Nephron progenitor cell (in vitro differentiated cells): ENCODE results near the gene ARHGAP24.

Experiments
- DNase-seq: peaks from one replicate; pipeline ENCODE4 v3.0.0; 2021
- H3K27ac Mint-ChIP-seq: 2 replicates; pipeline ENCODE4 v1.8.0; 2021; ENCODE audit warnings: mild to moderate bottlenecking, moderate library complexity, mixed read lengths
- H3K27me3 Mint-ChIP-seq: 2 replicates; pipeline ENCODE4 v1.8.0; 2021; ENCODE audit warnings: mild to moderate bottlenecking, low read depth, mixed read lengths; ENCODE audit not compliant: poor library complexity
- H3K36me3 Mint-ChIP-seq: 2 replicates; pipeline ENCODE4 v1.8.0; 2021; ENCODE audit warnings: low read depth, mixed read lengths
- H3K4me1 Mint-ChIP-seq: 2 replicates; pipeline ENCODE4 v1.8.0; 2021; ENCODE audit warnings: mixed read lengths
- H3K4me3 Mint-ChIP-seq: 2 replicates; pipeline ENCODE4 v1.8.0; 2021; ENCODE audit warnings: mild to moderate bottlenecking, moderate library complexity, mixed read lengths
- H3K9me3 Mint-ChIP-seq: 2 replicates; pipeline ENCODE4 v1.8.0; 2021; ENCODE audit warnings: mild to moderate bottlenecking, moderate library complexity, mixed read lengths
- CTCF ChIP-seq: fragments of 200-600 bp; sonication (generic); IDR thresholded peaks from 2 replicates; pipeline ENCODE4 v1.5.0; 2021; ENCODE audit warnings: antibody characterized with exemption

ARHGAP24 gene

DNA sequence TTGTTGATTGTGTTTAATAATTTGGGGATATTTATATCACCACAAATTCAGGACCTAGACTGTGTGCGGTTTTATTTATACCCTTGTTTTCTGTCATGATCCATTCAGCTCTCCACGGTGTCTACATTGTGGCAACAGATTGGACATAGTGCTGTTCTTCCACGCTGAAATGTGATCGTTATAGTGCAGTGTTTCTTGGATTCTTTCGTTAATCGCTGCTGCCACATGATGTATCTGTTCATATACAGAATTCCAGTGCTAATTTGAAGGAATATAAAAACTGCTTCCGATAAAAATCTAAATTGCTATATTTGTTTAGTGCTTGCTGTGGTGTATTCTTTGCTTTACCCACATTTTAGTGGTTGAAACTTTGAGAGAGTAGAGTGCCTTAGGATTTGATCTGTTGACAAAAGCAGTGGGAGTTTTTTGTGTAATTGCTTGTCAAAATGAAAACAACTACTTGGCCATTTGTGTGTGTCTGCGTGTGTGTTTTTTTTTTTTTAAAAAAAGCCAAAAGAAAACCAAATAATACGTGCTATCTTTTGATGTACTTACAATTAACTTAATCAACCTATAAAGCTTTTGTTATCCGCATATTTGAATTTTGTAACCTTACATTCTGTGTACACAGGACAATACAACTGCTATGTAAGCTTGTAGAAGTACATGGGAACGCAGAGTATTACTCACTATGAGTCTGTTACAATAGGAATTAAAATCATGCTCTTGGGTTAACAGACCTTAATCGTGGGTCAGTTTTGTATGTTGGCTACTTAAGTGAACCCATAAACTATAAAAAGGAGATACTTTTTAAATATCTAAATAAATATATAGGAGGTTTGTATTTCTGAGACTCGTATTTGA lies 353.3 kb downstream of the ARHGAP24 start:
- no peaks in the 10 kb centered on the region for H3K9me3 Mint-ChIP-seq
- DNase-seq = no peak
- peak overlapping the region; percentile 86 for H3K4me3 Mint-ChIP-seq
- peaks cover 95% of the 10 kb centered on the region for H3K4me1 Mint-ChIP-seq
- peak overlapping the region; percentile 99 for H3K27ac Mint-ChIP-seq
- no peaks in the 10 kb centered on the region for H3K36me3 Mint-ChIP-seq
- no peak for TF ChIP-seq CTCF
- no peaks in the 10 kb centered on the region for H3K27me3 Mint-ChIP-seq

DNA sequence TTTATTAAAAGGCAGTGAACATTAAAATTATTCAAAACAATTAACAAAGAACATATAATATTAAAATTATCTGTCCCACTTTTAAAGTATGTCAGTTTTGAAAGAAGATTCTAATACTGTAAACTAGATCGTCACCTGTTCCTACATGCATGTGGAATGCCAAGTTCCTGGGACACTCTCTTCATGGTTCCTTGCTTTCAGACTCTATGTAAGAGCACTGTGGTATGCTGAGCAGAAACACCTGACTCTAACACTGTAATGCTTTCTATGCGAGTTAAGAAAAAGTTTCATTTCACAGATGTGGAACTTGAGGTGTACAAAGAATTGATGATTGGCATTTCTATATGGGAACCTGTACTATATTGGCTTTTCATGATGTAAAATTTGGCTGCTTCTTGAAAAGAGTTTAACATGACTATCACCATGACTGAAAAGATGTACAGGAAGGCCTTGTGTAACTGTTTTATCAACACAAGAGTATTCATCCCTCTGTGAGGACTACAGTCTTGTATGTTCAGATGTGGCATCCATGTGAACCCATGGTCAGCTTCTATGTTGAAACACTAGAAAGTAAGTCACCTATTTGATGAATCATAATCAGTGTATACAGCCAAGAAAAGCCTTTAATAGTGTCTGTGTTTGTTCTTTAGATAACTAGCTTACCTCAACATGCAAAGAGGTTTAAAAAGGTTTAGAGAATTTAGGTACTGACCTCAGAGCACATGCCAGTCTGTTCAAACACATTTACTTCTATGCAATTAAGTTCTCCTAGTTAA lies 354.5 kb downstream of the ARHGAP24 start:
- peak overlapping the region; percentile 85 for H3K27ac Mint-ChIP-seq
- peak overlapping the region; percentile 73 for H3K4me3 Mint-ChIP-seq
- peaks cover 95% of the 10 kb centered on the region for H3K4me1 Mint-ChIP-seq
- H3K9me3 Mint-ChIP-seq = no peaks in the 10 kb centered on the region
- TF ChIP-seq CTCF = no peak
- H3K27me3 Mint-ChIP-seq = no peaks in the 10 kb centered on the region
- DNase-seq = no peak
- H3K36me3 Mint-ChIP-seq = no peaks in the 10 kb centered on the region

- H3K27ac Mint-ChIP-seq = peak overlapping the region; percentile 98
- no peaks in the 10 kb centered on the region for H3K9me3 Mint-ChIP-seq
- H3K4me3 Mint-ChIP-seq = peak overlapping the region; percentile 56
- DNase-seq = no peak
- no peak for TF ChIP-seq CTCF
- no peaks in the 10 kb centered on the region for H3K27me3 Mint-ChIP-seq
- peaks cover 85% of the 10 kb centered on the region for H3K4me1 Mint-ChIP-seq
- no peaks in the 10 kb centered on the region for H3K36me3 Mint-ChIP-seq
These were observed 356.7 kb downstream of the ARHGAP24 start for GRCh38 chr4:85831647-85832046.

DNA sequence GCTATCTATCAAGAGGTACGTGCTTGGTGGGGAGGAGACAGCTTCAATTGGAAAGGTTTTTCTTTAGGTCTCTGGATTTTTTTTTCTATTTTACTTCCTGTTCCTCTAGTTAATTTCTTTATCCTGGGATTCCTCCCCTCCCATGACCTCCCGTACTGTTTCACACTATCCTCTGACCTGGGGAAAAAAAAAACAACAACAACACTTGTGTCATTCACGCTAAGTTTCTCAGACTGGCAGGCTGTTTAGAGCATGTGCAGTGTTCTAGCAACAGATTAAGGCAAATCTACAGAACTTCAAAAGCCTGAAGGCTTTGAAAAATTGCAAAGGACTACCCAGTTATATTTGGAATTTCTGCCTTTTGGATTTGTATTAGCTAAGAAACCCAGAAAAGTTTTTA lies 358.4 kb downstream of the ARHGAP24 start:
- Mint-ChIP-seq H3K4me3 (no peak overlapping the region), H3K27me3 (no peaks in the 10 kb centered on the region), H3K27ac (peak overlapping the region; percentile 98), H3K4me1 (peaks cover 84% of the 10 kb centered on the region), H3K9me3 (no peaks in the 10 kb centered on the region), H3K36me3 (no peaks in the 10 kb centered on the region)
- DNase-seq = no peak
- TF ChIP-seq CTCF = no peak

DNA sequence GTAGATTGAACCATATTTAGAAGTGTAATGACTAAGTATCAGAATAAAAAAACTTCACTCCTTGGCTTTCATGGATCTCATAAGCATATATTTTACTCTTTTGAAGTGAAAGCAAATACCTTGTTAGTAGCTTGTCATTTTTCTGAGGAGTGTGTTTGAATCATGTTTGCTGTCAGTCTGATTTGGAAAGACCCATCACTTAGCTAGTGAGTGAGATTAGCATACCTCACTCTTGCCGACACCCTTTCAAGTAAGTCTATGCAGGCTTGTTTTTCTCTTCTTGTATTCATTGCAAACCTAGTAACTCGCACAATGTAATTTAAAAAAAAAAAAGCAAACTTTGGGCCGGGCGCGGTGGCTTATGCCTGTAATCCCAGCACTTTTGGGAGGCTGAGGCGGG lies 360.0 kb downstream of the ARHGAP24 start:
- H3K4me3 Mint-ChIP-seq = no peak overlapping the region
- H3K36me3 Mint-ChIP-seq = peaks cover 4% of the 10 kb centered on the region
- no peak for DNase-seq
- peaks cover 72% of the 10 kb centered on the region for H3K4me1 Mint-ChIP-seq
- no peaks in the 10 kb centered on the region for H3K9me3 Mint-ChIP-seq
- H3K27ac Mint-ChIP-seq = no peak overlapping the region
- no peak for TF ChIP-seq CTCF
- no peaks in the 10 kb centered on the region for H3K27me3 Mint-ChIP-seq
